ENCODE results near the gene SLC51B. TPM values are rescaled to one million over a fixed set of nuclear protein-coding genes. Genes with fewer than 3 reads are reported as not detected.
"Not testable (repeated sequence)": the region's sequence is repeated elsewhere in the genome, so short reads cannot be mapped to it uniquely, and the experiment has no call there.

SLC51B gene
- total RNA-seq, 8 experiments from 2014 or later = 0.27 to 3.1 (median 1.3) TPM; not detected in 3

- Histone ChIP-seq H3K4me3 (no peak overlapping the region), H3K4me1 (replicated peaks in 1 of 2) (peaks cover 0 to 4% of the 10 kb centered on the region in 2 donors), H3K27ac (no peak overlapping the region)
- in situ Hi-C loops (cut with MboI; ENCODE audit: low pct_unique_long_range_greater_than_20kb in 2 of 9, low sequenced_read_pairs in 9 of 9, unreplicated experiment in 9 of 9) = no loop called here
- ATAC-seq (replicated peaks in 6 of 8) = peak in 1 of 8 experiments; percentile 33
- WGBS, 10 experiments = 17 to 87% (median 69%) methylated on average over 1 to 8 of the region's 12 CpGs; no CpG with 5 or more reads in 2 of the 10 experiments
Observed at GRCh38 chr15:65091946-65092770, 47.0 kb downstream of the SLC51B start.

- H3K27ac ChIP-seq = no peak overlapping the region
- in situ Hi-C loops (cut with MboI; ENCODE audit: low pct_unique_long_range_greater_than_20kb in 2 of 9, low sequenced_read_pairs in 9 of 9, unreplicated experiment in 9 of 9) = no loop called here
- H3K4me3 ChIP-seq = no peak overlapping the region
- peaks cover 0 to 4% of the 10 kb centered on the region in 2 donors for H3K4me1 ChIP-seq (replicated peaks in 1 of 2)
- 40 to 100% (median 80%) methylated on average over 1 to 6 of the region's 17 CpGs; no CpG with 5 or more reads in 3 of the 10 experiments for WGBS, 10 experiments
- peak in 2 of 8 experiments; percentile 6 to 38 for ATAC-seq (replicated peaks in 6 of 8)
Observed at GRCh38 chr15:65092911-65093792, 48.0 kb downstream of the SLC51B start.

- WGBS, 10 experiments = 67 to 94% (median 94%) methylated on average over 1 to 7 of the region's 13 CpGs; no CpG with 5 or more reads in 7 of the 10 experiments
- in situ Hi-C loops (cut with MboI; ENCODE audit: low pct_unique_long_range_greater_than_20kb in 2 of 9, low sequenced_read_pairs in 9 of 9, unreplicated experiment in 9 of 9); H3K4me1 ChIP-seq (replicated peaks in 1 of 2); H3K4me3 ChIP-seq; H3K27ac ChIP-seq; ATAC-seq (replicated peaks in 6 of 8): not testable (repeated sequence)
Observed at GRCh38 chr15:65093793-65094170, 48.6 kb downstream of the SLC51B start.

DNA sequence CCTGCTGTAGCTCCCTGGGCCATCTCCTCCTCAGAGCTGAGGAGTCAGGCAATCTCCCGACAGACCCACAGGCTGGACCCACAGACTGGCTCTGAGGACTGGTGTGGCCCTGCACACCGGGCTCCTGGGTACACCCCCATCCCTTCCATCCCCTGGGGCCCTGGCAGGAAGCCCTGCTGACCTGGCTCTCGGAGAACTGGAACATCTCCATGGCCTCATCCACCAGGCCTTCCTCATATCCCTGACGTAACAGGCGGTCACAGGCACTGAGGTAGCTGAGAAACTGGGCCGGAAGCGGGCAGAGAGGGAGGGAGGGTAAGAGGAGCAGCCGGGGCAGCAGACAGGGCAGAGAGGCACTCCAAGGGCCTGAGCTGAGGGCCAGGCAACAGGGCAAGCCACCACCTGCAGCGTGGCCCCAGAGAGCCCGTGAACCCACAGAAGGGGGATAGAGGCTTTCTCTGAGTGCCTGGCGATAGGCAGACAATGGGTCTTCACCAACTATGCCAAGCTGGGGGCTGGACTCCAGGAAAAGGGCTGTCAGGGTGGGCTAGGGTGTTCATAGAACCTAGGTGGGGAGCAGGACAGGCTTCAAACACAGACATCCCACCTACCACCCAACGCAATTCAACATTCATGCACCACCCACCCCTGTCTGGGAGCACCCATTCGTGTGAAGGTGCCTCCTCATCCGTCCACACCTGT is 49.3 kb downstream of the SLC51B start:
- WGBS, 10 experiments = 80 to 100% methylated on average over 1 of the region's 14 CpGs; no CpG with 5 or more reads in 8 of the 10 experiments
- in situ Hi-C loops (cut with MboI; ENCODE audit: low pct_unique_long_range_greater_than_20kb in 2 of 9, low sequenced_read_pairs in 9 of 9, unreplicated experiment in 9 of 9) = no loop called here
- no peak overlapping the region for H3K4me3 ChIP-seq
- ATAC-seq (replicated peaks in 6 of 8) = peak in 3 of 8 experiments; percentile 6 to 31 (median 17)
- H3K4me1 ChIP-seq (replicated peaks in 1 of 2) = peaks cover 0 to under 1% of the 10 kb centered on the region in 2 donors
- H3K27ac ChIP-seq = no peak overlapping the region

DNA sequence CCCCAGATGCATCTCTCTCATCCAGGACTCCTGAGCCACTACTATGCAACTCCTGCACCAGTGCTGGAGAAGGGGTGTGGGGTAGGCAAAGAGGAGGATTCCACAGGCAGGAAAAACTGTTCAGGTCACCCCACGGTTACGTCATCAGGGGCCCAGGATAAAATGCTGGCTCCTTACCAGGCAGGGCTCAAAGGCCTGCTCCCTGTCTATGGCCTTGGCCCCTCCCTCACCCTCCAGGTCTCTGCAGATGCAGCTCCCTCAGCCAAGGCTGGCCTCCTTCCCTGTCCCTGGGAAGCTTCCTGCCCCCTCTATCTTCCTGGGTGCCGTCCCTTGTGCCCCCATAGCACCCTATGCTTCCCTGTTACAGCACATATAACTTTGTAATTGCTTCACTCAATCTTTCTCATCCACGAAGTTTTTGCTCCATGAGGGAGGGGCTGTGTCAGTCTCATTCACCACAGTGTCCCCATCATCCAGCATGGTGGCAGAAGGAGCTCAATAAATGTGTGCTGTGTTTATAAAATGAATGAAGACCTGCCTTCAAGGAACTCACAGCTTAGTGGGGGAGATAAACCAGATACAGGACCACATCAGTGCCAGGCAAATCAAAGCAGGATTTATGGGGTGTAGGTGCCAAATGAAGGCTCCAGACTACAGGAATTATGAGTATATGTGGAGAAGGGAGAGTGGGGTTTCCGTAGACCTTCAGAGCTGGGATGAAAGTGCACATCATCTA is 50.0 kb downstream of the SLC51B start:
- peak in 2 of 8 experiments; percentile 16 to 24 for ATAC-seq (replicated peaks in 6 of 8)
- Histone ChIP-seq H3K4me3 (no peak overlapping the region), H3K4me1 (replicated peaks in 1 of 2) (no peaks in the 10 kb centered on the region), H3K27ac (no peak overlapping the region)
- WGBS, 10 experiments = 0 to 100% (median 56%) methylated on average over 1 to 3 of the region's 5 CpGs; no CpG with 5 or more reads in 2 of the 10 experiments
- in situ Hi-C loops (cut with MboI; ENCODE audit: low pct_unique_long_range_greater_than_20kb in 2 of 9, low sequenced_read_pairs in 9 of 9, unreplicated experiment in 9 of 9) = no loop called here

DNA sequence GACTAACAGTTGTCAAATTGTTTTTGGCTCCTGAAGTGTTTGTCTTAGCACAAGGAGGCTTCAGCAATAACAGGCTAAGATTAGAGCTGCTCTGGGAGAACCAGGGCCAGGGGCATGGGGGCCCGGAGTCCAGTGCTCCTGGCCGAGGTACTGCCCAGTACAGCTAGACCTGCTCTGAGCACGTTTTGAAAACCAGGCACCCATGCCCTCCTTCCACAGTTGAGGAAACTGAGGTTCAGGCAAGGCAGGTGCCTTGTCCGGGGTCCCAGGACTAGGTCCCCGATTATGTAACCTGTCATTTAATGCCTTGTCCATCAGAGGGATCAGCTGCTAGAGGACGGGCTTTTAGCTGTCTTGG is 50.5 kb downstream of the SLC51B start:
- H3K4me3 ChIP-seq = no peak overlapping the region

GRCh38 chr15:65096481-65097385 is 51.5 kb downstream of the SLC51B start:
- H3K4me3 ChIP-seq = no peak overlapping the region
- no peak for ATAC-seq (replicated peaks in 6 of 8)
- no peak overlapping the region for H3K27ac ChIP-seq
- no peaks in the 10 kb centered on the region for H3K4me1 ChIP-seq (replicated peaks in 1 of 2)
- in situ Hi-C loops (cut with MboI; ENCODE audit: low pct_unique_long_range_greater_than_20kb in 2 of 9, low sequenced_read_pairs in 9 of 9, unreplicated experiment in 9 of 9) = no loop called here
- WGBS, 10 experiments = 73 to 100% (median 100%) methylated on average over 1 to 3 of the region's 6 CpGs; no CpG with 5 or more reads in 5 of the 10 experiments

More for the DNA sequence above, 50.5 kb downstream of the SLC51B start:
- WGBS, 10 experiments = 80 to 100% (median 98%) methylated on average over 1 to 5 of the region's 6 CpGs; no CpG with 5 or more reads in 4 of the 10 experiments
- Histone ChIP-seq H3K27ac (no peak overlapping the region), H3K4me1 (replicated peaks in 1 of 2) (no peaks in the 10 kb centered on the region)
- in situ Hi-C loops (cut with MboI; ENCODE audit: low pct_unique_long_range_greater_than_20kb in 2 of 9, low sequenced_read_pairs in 9 of 9, unreplicated experiment in 9 of 9) = no loop called here
- no peak for ATAC-seq (replicated peaks in 6 of 8)

- in situ Hi-C loops (cut with MboI; ENCODE audit: low pct_unique_long_range_greater_than_20kb in 2 of 9, low sequenced_read_pairs in 9 of 9, unreplicated experiment in 9 of 9) = no loop called here
- H3K4me1 ChIP-seq (replicated peaks in 1 of 2) = no peaks in the 10 kb centered on the region
- H3K27ac ChIP-seq = no peak overlapping the region
- 56 to 100% (median 95%) methylated on average over 1 to 6 of the region's 7 CpGs; no CpG with 5 or more reads in 3 of the 10 experiments for WGBS, 10 experiments
- H3K4me3 ChIP-seq = no peak overlapping the region
- no peak for ATAC-seq (replicated peaks in 6 of 8)
Observed at GRCh38 chr15:65097651-65098263, 52.6 kb downstream of the SLC51B start.

GRCh38 chr15:65099336-65099735 is 54.1 kb downstream of the SLC51B start:
- Histone ChIP-seq H3K27ac (no peak overlapping the region), H3K4me1 (replicated peaks in 1 of 2) (no peaks in the 10 kb centered on the region), H3K4me3 (no peak overlapping the region)
- 92 to 100% (median 98%) methylated on average over 1 to 4 of the region's 5 CpGs; no CpG with 5 or more reads in 6 of the 10 experiments for WGBS, 10 experiments
- no peak for ATAC-seq (replicated peaks in 6 of 8)
- in situ Hi-C loops (cut with MboI; ENCODE audit: low pct_unique_long_range_greater_than_20kb in 2 of 9, low sequenced_read_pairs in 9 of 9, unreplicated experiment in 9 of 9) = no loop called here

DNA sequence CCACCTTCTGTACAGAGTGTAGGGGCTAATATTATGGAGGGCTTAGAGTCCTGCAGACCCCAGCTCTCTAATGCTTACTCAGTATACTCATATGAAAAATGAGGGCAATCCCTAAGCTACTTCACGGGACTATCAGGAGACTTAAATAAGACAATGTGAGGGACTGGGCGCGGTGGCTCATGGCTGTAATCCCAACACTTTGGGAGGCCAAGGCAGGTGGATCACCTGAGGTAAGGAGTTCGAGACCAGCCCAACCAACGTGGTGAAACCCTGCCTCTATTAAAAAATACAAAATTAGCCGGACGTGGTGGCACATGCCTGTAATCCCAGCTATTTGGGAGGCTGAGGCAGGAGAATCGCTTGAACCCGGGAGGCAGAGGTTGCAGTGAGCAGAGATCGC is 54.6 kb downstream of the SLC51B start:
- H3K4me3 ChIP-seq; ATAC-seq (replicated peaks in 6 of 8): not testable (repeated sequence)
- 86 to 100% (median 94%) methylated on average over 1 to 4 of the region's 10 CpGs; no CpG with 5 or more reads in 3 of the 10 experiments for WGBS, 10 experiments

GRCh38 chr15:65100442-65100841 is 55.3 kb downstream of the SLC51B start:
- ATAC-seq (replicated peaks in 6 of 8) = peak in 3 of 8 experiments; percentile 59 to 87 (median 76)
- H3K4me1 ChIP-seq (replicated peaks in 1 of 2) = no peaks in the 10 kb centered on the region
- no peak overlapping the region for H3K27ac ChIP-seq
- no peak overlapping the region for H3K4me3 ChIP-seq
- 0 to 100% (median 44%) methylated on average over 1 to 3 of the region's 7 CpGs; no CpG with 5 or more reads in 4 of the 10 experiments for WGBS, 10 experiments
- in situ Hi-C loops (cut with MboI; ENCODE audit: low pct_unique_long_range_greater_than_20kb in 2 of 9, low sequenced_read_pairs in 9 of 9, unreplicated experiment in 9 of 9) = no loop called here

More for the DNA sequence above, 54.6 kb downstream of the SLC51B start:
- H3K4me1 ChIP-seq (replicated peaks in 1 of 2); H3K27ac ChIP-seq; in situ Hi-C loops (cut with MboI; ENCODE audit: low pct_unique_long_range_greater_than_20kb in 2 of 9, low sequenced_read_pairs in 9 of 9, unreplicated experiment in 9 of 9): not testable (repeated sequence)

Data from motor neuron (in vitro differentiated cells).